Heart left ventricle (tissue), 16 donors: ENCODE measurements around the gene SLC30A3. TPM values are rescaled to one million over a fixed set of nuclear protein-coding genes. Genes with fewer than 3 reads are reported as not detected.

Experiments used
- ATAC-seq, 4 donors: fragments of 200-7000 bp; cut with Tn5 transposase; one replicate each; pipeline ENCODE4 v1.9.1; 2020 to 2022; ENCODE audit warnings: moderate library complexity in 4 of 4, mild to moderate bottlenecking in 3 of 4, moderate number of reproducible peaks in 1 of 4
- DNase-seq, 5 donors: peaks; one replicate each; pipeline ENCODE4 v3.0.0-alpha.2; 2020
- H3K27ac ChIP-seq, 12 donors: fragments of 200-600 bp; sonication (generic) in 4 of 12; one replicate each; pipeline versions ENCODE4 v1.5.0 to v1.8.0; 2016 to 2022; ENCODE audit warnings: mild to moderate bottlenecking in 2 of 12
- H3K27me3 ChIP-seq, 9 donors: fragments of 200-600 bp; sonication (generic) in 2 of 9; one replicate each; pipeline versions ENCODE4 v1.5.1 to v1.8.0; 2016 to 2022; ENCODE audit warnings: mild to moderate bottlenecking in 3 of 9
- H3K36me3 ChIP-seq, 9 donors: fragments of 200-600 bp; sonication (generic) in 2 of 9; one replicate each; pipeline versions ENCODE4 v1.5.0 to v1.8.0; 2018 to 2022; ENCODE audit warnings: mild to moderate bottlenecking in 2 of 9
- H3K4me1 ChIP-seq, 12 donors: fragments of 200-600 bp; sonication (generic) in 4 of 12; one replicate each; pipeline versions ENCODE4 v1.5.0 to v1.8.0; 2016 to 2022; ENCODE audit warnings: mild to moderate bottlenecking in 3 of 12
- H3K4me3 ChIP-seq, 12 donors: fragments of 200-600 bp; sonication (generic) in 4 of 12; one replicate each; pipeline versions ENCODE4 v1.5.0 to v1.8.0; 2017 to 2022; ENCODE audit warnings: mild to moderate bottlenecking in 9 of 12, moderate library complexity in 4 of 12
- H3K9me3 ChIP-seq, 12 donors: fragments of 200-600 bp; sonication (generic) in 4 of 12; one replicate each; pipeline versions ENCODE4 v1.5.0 to v1.8.0; 2016 to 2022; ENCODE audit warnings: mild to moderate bottlenecking in 1 of 12
- CTCF ChIP-seq, 12 donors: fragments of 200-600 bp; sonication (generic) in 4 of 12; IDR thresholded peaks; one replicate each; pipeline versions ENCODE4 v1.5.0 to v1.8.0; 2018 to 2022; ENCODE audit warnings: antibody characterized with exemption in 12 of 12, mild to moderate bottlenecking in 5 of 12
- POLR2A ChIP-seq, 2 donors: fragments of 450-650 bp; IDR thresholded peaks; one replicate each; pipeline ENCODE4 v1.6.1; 2017; ENCODE audit warnings: antibody characterized with exemption in 2 of 2, mild to moderate bottlenecking in 2 of 2, moderate library complexity in 2 of 2
- WGBS, 4 donors: extraction: QIAGEN DNeasy Blood & Tissue Kit in 2 of 4; methylation state at CpG; one replicate each; pipeline versions ENCODE4 v1.1.5 to v1.1.7; 2013 to 2018; 5-methylcytosine and 5-hydroxymethylcytosine counted together
- intact Hi-C, 10 donors: fragments of 100-400 bp; cut with DNase I; formaldehyde crosslinking; loops; one replicate each; pipeline versions ENCODE4 v1.11.1 to v1.14.2; 2022
- polyA plus RNA-seq, 2 donors: library from polyadenylated mRNA; stranded (reverse); fragments of 200-250 nt; gene quantifications; one replicate each; pipeline ENCODE4 v1.2.3, GENCODE V29; 2013
- total RNA-seq, 9 donors: library from RNA; depleted of rRNA in 2 of 9; stranded (reverse); fragments of >200 nt in 2 of 9; fragmentation: NEBNext Ultra II Directional in 3 of 9; extraction: Animal tissue kit (Norgen Biotek cat#: 25700) in 3 of 9; gene quantifications; one replicate each; pipeline versions ENCODE4 v1.1.0 to v1.2.4, GENCODE V29; 2016 to 2023
- donor health status: ischemic (EF 13 %, LVEDD 7.1; RV severe dilation, severe dysfunction).
- donor health status: healthy with polysubstance abuse.
- donor health status: DM: no; HTN: yes; CAD: no.
- donor health status: DM: no; HTN: no; CAD: no.
- donor health status: ischemic (EF 25% LVEDD 6.9; RV normal size, moderate dysfunction).
- donor health status: ischemic (EF 25% LVEDD 5.7; RV mildly dilated, moderate dysfunction).
- donor health status: healthy.
- donor health status: DM: yes; HTN: yes; CAD: no.
- donor health status: ischemic (EF 35%, LVEDD 5.7; RV mildly dilated, moderate dysfunction).
- donor health status: nonischemic (EF 11% LVEDD 7.7; RV severe dilation, severe dysfunction).
- donor health status: DM: yes; HTN: yes; CAD: no.
- donor health status: PGD.
- donor health status: ischemic (EF 29% LVEDD 5.4; RV normal size, mild dysfunction).
- donor health status: nonischemic (EF 23%, LVEDD 6.1; RV moderate dilation, normal function).

The SLC30A3 gene
- total and polyA plus RNA-seq, 11 donors: 5.0 to 18.1 (median 9.0) TPM

DNA sequence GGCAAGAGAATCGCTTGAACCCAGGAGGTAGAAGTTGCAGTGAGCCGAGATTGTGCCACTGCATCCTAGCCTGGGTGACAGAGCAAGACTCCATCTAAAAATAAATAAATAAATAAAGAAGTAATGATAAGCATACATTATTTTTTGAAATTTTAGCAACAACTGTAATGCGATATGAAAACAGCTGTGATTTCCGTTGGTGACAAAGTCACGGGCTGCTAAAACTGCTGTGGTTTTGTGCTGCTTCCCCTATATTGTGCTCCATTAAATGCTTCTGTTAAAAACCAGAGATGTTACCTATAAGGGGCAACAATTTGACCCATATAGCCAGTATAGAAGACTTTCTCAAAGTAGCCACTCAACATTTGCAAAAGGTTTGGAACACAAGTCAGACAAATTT is 27.7 kb upstream of the SLC30A3 start:
- DNase-seq (no peak), ATAC-seq (no peak)
- Histone ChIP-seq H3K4me3 (peak overlapping the region in 4 of 12 donors; percentile 2 to 23 (median 5)), H3K36me3 (peaks cover 0 to 5% (median 0%) of the 10 kb centered on the region in 9 donors), H3K9me3 (no peaks in the 10 kb centered on the region), H3K27me3 (peaks cover 0 to 3% (median 0%) of the 10 kb centered on the region in 9 donors), H3K4me1 (peaks cover 7 to 79% (median 20%) of the 10 kb centered on the region in 12 donors), H3K27ac (peak overlapping the region in 5 of 12 donors; percentile 5 to 75 (median 14))
- intact Hi-C loops: no loop called here
- 53 to 65% (median 61%) methylated on average over 5 of the region's 5 CpGs for WGBS, 4 donors
- TF ChIP-seq POLR2A (IDR thresholded peaks at IDR 0.05) (no peak), CTCF (IDR thresholded peaks at IDR 0.05) (no peak)

DNA sequence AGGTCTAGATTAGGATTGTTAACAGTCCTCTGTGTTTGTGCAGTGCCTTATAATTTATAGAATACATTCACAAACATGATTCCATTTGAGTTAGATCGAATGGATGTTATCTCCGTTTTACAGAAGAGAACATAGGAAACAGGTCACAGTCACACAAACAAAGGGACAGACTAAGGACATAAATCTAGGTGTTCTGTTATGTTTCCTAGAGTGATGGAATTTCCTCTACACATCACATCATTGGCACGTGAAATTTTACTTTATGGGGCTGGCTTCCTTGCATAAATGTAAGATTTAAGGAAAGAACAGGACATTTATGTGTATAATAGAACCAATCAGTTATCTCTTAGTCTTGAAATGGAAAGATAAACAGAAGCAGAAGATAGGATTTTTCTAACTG is 25.8 kb upstream of the SLC30A3 start:
- Histone ChIP-seq H3K36me3 (peaks cover 0 to 5% (median 0%) of the 10 kb centered on the region in 9 donors), H3K27me3 (peaks cover 0 to 3% (median 0%) of the 10 kb centered on the region in 9 donors), H3K4me3 (peak overlapping the region in 1 of 12 donors; percentile 14), H3K27ac (peak overlapping the region in 5 of 12 donors; percentile 10 to 34 (median 25)), H3K9me3 (no peaks in the 10 kb centered on the region), H3K4me1 (peaks cover under 1 to 65% (median 17%) of the 10 kb centered on the region in 12 donors)
- DNase-seq (no peak), ATAC-seq (no peak)
- TF ChIP-seq POLR2A (IDR thresholded peaks at IDR 0.05) (no peak), CTCF (IDR thresholded peaks at IDR 0.05) (no peak)
- 19 to 27% (median 21%) methylated on average over 3 of the region's 3 CpGs for WGBS, 4 donors
- intact Hi-C loops: loop anchor here in 1 of 10 donors (10.0 kb wide), 2 partner anchors 194 to 324 kb away; no protein-coding TSS in a partner anchor

DNA sequence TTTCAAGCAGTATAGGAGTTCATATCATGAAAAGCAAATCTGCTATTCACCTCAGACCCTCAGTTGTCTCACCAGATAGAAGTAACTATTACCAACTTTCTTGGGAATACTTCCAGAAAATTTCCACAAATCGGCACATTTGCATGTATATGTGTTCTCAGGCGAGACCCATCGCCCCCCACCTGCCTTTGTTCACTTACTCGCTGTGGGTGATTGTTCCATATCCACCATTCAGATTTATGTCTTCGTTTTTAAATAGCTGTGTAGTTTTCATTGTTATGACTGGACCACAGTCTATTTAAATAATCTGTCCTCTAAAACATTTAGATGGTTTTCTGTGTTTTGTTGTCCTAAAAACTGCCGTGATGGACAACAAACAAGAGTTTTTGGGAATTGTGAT is 22.6 kb upstream of the SLC30A3 start:
- Histone ChIP-seq H3K27me3 (peaks cover 0 to 7% (median 0%) of the 10 kb centered on the region in 9 donors), H3K4me3 (peak overlapping the region in 11 of 12 donors; percentile 26 to 68 (median 55)), H3K27ac (peak overlapping the region in 4 of 12 donors; percentile 60 to 97 (median 87)), H3K4me1 (peaks cover 0 to 53% (median 15%) of the 10 kb centered on the region in 12 donors), H3K9me3 (no peaks in the 10 kb centered on the region), H3K36me3 (peaks cover 0 to 5% (median 0%) of the 10 kb centered on the region in 9 donors)
- TF ChIP-seq CTCF (IDR thresholded peaks at IDR 0.05): no peak
- TF ChIP-seq POLR2A (IDR thresholded peaks at IDR 0.05): no peak
- ATAC-seq (no peak), DNase-seq (no peak)
- WGBS, 4 donors: 44 to 63% (median 50%) methylated on average over 6 of the region's 6 CpGs
- intact Hi-C loops: loop anchor here in 1 of 10 donors (10.0 kb wide), 2 partner anchors 191 to 321 kb away; no protein-coding TSS in a partner anchor

- intact Hi-C loops: loop anchor here in 7 of 10 donors (5.0 to 10.0 kb wide), 6 partner anchors 38 to 323 kb away; no protein-coding TSS in a partner anchor
- peaks cover 0 to 7% (median 0%) of the 10 kb centered on the region in 9 donors for H3K27me3 ChIP-seq
- no peak for ATAC-seq
- TF ChIP-seq POLR2A (IDR thresholded peaks at IDR 0.05) (no peak), CTCF (IDR thresholded peaks at IDR 0.05) (no peak)
- WGBS, 4 donors: 55 to 78% (median 62%) methylated on average over 1 of the region's 1 CpG
- H3K36me3 ChIP-seq: peaks cover 0 to 5% (median 0%) of the 10 kb centered on the region in 9 donors
- H3K27ac ChIP-seq: peak overlapping the region in 8 of 12 donors; percentile 25 to 99 (median 89)
- H3K4me1 ChIP-seq: peaks cover 0 to 53% (median 15%) of the 10 kb centered on the region in 12 donors
- no peaks in the 10 kb centered on the region for H3K9me3 ChIP-seq
- H3K4me3 ChIP-seq: peak overlapping the region in 11 of 12 donors; percentile 26 to 68 (median 55)
- no peak for DNase-seq
These were observed 22.1 kb upstream of the SLC30A3 start for GRCh38 chr2:27284996-27285395.
